Stomach (tissue), 4 donors: ENCODE measurements around the gene CCNF.

Experiments used
- EP300 ChIP-seq: sonication (generic); formaldehyde crosslinking; IDR thresholded peaks from one replicate; pipeline ENCODE4 v1.6.1; 2017; ENCODE audit warnings: antibody characterized with exemption
- POLR2A ChIP-seq, 4 donors: fragments of 450-650 bp; IDR thresholded peaks; one replicate each; pipeline ENCODE4 v1.6.1; 2016; ENCODE audit warnings: antibody characterized with exemption in 4 of 4, control low read depth in 2 of 4, mild to moderate bottlenecking in 1 of 4, moderate library complexity in 1 of 4
- POLR2AphosphoS5 ChIP-seq, 3 donors: sonication (generic); formaldehyde crosslinking; IDR thresholded peaks; one replicate each; pipeline ENCODE4 v1.6.1; 2016; ENCODE audit warnings: antibody characterized with exemption in 3 of 3
- TF ChIP-seq, protein P1 (sequence below), 7 experiments: fragments of 450-650 bp in 4 of 7; fragments of 200-600 bp in 3 of 7; sonication (generic) in 3 of 7; IDR thresholded peaks; one replicate each; pipeline ENCODE4 v1.5.1; 2016 to 2019; ENCODE audit warnings: antibody characterized with exemption in 7 of 7, control low read depth in 2 of 7, mild to moderate bottlenecking in 1 of 7

DNA sequence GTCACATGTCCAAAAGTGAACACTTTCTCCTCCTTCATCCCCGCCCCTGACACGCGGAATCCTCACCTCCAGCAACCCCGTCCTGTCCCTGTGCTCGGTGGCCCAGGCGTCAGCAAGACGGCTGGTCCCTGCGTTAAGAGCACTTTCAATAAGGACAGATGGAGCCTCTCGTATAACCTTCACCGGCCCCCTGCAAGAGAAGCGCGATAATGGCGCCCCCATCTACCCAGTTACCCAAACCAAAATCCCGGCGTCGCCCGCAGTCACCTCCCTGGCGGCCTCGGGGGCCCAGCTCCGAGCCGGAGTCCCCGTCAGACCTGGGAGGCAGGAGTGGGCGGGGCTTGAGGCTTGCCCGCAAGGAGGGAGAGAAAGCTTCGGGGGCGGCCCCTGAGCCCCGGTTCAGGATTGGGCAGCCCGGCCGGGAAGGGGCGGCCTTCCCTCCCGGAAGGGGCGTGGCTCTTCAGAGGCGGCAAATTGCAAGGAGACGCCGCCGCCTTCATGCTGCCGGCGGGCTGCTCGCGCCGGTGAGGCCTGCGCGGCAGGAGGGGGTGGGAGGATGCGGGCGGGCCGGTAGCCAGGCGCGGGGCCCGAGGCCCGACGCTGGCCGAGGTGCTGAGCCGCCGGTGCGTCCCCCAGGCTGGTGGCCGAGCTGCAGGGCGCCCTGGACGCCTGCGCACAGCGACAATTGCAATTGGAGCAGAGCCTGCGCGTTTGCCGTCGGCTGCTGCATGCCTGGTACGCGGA, 30.6 kb downstream of the CCNF start, which contains the start of gene TEDC2:
- TF ChIP-seq, protein P1, sequence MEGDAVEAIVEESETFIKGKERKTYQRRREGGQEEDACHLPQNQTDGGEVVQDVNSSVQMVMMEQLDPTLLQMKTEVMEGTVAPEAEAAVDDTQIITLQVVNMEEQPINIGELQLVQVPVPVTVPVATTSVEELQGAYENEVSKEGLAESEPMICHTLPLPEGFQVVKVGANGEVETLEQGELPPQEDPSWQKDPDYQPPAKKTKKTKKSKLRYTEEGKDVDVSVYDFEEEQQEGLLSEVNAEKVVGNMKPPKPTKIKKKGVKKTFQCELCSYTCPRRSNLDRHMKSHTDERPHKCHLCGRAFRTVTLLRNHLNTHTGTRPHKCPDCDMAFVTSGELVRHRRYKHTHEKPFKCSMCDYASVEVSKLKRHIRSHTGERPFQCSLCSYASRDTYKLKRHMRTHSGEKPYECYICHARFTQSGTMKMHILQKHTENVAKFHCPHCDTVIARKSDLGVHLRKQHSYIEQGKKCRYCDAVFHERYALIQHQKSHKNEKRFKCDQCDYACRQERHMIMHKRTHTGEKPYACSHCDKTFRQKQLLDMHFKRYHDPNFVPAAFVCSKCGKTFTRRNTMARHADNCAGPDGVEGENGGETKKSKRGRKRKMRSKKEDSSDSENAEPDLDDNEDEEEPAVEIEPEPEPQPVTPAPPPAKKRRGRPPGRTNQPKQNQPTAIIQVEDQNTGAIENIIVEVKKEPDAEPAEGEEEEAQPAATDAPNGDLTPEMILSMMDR (IDR thresholded peaks at IDR 0.05): no peak
- peak in 1 of 3 donors; percentile 77 for TF ChIP-seq POLR2AphosphoS5 (IDR thresholded peaks at IDR 0.05)
- no peak for TF ChIP-seq POLR2A (IDR thresholded peaks at IDR 0.05)
- no peak for TF ChIP-seq EP300
